ENCODE data around the gene TRAF1.

The TRAF1 gene

DNA sequence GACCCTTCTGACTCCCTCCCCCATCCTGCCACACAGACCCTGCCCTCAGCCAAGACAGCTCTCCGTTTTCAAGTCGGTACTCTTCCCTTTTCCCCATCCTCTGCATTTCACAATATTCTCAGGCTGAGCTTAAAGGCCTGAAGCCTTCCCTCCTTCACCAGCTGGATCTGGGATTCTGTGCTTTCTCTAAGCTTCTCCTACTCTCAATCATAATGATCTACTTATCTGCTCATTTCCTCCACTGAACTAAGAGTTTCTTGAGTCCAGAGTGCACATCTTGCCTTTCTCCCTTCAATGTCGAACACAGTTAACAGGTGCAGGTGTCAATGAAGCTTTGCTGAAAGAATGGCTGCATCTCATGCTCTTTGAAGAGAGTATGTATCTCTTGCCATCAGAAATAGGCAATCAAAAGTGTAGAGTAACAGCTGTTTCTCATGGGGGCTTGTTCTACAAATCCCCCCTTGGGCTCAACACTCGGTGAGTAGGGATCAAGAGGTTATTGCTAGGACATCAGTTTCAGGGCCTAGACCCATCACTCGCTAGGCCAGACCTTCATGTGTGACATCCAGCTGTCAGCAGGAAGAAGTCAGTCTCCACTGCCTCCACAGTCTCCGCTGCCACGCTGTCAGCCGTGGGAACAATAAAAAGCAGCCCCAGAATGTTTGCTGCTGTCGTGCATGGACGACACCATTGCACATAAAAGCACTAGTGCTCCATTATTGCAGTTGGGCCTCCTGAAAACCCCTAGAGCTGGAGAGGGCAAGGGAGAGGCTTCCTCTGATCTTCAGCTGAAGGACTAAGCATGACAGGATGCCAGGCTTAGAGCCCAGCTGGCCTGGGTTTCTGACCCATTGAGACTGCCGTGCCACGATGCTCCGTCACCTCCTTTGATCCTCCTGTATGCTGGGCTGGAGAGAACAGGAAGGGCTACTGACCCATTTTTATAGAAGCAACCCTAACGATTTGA lies 23.7 kb downstream of the TRAF1 start:
- no peaks in the 10 kb centered on the region for H3K9me3 ChIP-seq
- in situ Hi-C loops (cut with MboI; ENCODE audit: low sequenced_read_pairs), result no loop called here
- no peaks in the 10 kb centered on the region for H3K36me3 ChIP-seq (replicated peaks)
- H3K4me3 ChIP-seq, result no peak overlapping the region
- no peaks in the 10 kb centered on the region for H3K27me3 ChIP-seq (ENCODE audit: low read depth)
- no peaks in the 10 kb centered on the region for H3K4me1 ChIP-seq
- no peak for DNase-seq (ENCODE audit: low spot score in 2 of 2)

DNA sequence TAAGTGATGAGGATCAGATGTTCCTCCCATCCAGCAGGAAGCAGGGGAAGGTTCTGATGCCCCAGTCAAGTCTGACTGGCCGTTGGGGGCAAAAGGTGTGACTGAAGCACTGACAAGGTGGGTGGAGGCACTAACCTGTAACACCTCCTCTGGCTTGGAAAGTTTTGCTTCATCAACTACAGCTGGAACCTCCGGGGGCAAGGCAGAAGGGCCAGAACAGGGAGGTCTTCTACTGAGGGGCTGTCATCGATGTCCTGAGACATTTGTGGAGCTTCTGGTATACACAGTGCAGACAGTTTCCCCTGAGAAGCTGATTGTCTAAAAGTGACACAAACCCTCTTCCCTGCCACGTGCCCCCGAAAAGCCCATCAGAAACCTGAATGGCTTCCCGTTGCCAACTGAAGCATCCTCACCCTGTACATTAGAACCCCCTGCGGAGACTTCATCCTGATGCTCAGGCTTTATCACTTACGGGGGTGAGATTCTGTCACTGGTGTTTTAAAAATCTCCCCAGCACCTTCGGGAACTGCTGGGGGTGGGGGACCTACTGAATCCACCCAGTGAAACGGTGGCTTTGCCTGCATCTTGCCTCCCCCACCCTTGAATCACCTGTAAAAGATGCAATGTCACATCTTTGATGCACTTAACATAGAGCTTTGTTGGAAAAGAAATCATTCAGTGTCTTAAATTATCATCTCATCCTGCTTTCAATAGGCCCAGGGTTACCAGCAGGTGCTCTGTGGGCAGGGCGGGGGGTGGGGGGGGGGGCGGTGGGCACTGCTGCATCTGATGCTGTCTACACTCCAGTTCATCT lies 24.6 kb downstream of the TRAF1 start:
- Histone ChIP-seq H3K4me3 (no peak overlapping the region), H3K4me1 (no peaks in the 10 kb centered on the region), H3K9me3 (no peaks in the 10 kb centered on the region), H3K36me3 (replicated peaks) (no peaks in the 10 kb centered on the region), H3K27me3 (ENCODE audit: low read depth) (no peaks in the 10 kb centered on the region)
- in situ Hi-C loops (cut with MboI; ENCODE audit: low sequenced_read_pairs), result no loop called here
- DNase-seq (ENCODE audit: low spot score in 2 of 2), result no peak

DNA sequence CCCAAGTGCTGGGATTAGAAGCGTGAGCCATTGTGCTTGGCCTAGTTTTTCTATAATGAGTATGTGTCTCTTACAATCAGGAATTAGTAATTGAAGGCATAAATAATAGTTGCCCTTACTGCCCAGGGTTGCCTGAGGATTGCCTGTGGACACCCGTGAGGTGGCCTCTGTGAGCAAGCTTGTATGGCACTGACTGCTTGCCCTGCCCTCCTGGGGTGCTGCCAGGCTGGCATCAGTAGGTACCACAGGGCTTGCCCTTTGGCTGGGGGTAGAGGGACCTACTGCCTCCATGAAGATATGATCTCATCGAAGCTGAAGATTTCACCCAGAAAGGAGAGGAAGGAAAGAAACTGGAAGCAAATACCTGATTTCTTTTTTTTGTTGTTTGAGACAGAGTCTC lies 25.8 kb downstream of the TRAF1 start:
- Histone ChIP-seq H3K36me3 (replicated peaks) (no peaks in the 10 kb centered on the region), H3K27me3 (ENCODE audit: low read depth) (no peaks in the 10 kb centered on the region), H3K4me1 (no peaks in the 10 kb centered on the region), H3K9me3 (no peaks in the 10 kb centered on the region), H3K4me3 (no peak overlapping the region)
- in situ Hi-C loops (cut with MboI; ENCODE audit: low sequenced_read_pairs), result no loop called here
- DNase-seq (ENCODE audit: low spot score in 2 of 2), result no peak

DNA sequence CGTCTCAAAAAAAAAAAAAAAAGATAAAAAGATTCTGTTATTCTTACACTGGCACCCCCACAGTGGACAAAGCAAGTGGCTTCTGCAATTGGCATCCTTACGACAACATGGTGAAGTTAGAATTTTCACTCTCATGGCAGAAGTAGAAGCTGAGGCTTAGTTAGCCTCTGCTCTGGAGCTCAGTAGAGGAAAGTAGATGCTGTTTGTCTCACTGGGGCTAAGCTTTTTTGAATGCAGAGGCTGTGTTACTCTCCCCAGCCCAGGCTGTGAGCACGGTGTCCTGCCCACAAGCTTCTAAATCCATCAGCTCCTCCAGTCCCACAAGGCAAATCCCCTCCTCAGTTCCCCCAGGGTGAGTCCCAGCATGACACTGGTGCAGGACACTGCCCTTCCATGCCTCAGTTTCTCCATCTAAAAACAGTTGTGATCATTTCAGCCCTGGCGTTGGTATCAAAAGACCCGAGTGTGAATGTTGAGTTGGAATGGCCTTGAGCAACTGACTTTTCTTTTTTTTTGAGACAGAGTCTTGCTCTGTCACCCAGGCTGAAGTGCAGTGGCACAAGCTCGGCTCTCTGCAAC lies 27.0 kb downstream of the TRAF1 start:
- H3K9me3 ChIP-seq, result no peaks in the 10 kb centered on the region
- no peaks in the 10 kb centered on the region for H3K27me3 ChIP-seq (ENCODE audit: low read depth)
- in situ Hi-C loops (cut with MboI; ENCODE audit: low sequenced_read_pairs), result no loop called here
- H3K4me1 ChIP-seq, result no peaks in the 10 kb centered on the region
- H3K4me3 ChIP-seq, result no peak overlapping the region
- H3K36me3 ChIP-seq (replicated peaks), result no peaks in the 10 kb centered on the region
- DNase-seq (ENCODE audit: low spot score in 2 of 2), result no peak

DNA sequence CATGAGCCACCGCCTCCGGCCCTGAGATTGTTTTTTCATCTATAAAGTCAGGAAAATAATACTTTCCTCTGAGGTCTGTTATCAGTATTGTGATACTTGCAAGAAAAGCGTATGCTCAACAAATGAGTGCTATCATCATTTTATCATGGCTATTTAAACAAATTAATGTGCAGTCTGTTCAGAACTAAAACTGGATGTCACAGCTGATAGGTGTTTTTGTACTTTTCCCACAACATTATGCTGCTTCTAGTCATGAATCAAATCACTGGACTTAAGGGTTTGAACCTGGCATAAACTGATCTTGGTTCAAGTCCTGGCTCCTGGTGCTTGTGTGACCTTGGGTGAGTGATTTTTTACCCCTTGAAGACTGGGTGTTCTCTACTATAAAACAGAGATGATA lies 28.2 kb downstream of the TRAF1 start:
- Histone ChIP-seq H3K27me3 (ENCODE audit: low read depth) (no peaks in the 10 kb centered on the region), H3K9me3 (no peaks in the 10 kb centered on the region), H3K4me3 (no peak overlapping the region), H3K36me3 (replicated peaks) (no peaks in the 10 kb centered on the region), H3K4me1 (no peaks in the 10 kb centered on the region)
- in situ Hi-C loops (cut with MboI; ENCODE audit: low sequenced_read_pairs), result no loop called here
- no peak for DNase-seq (ENCODE audit: low spot score in 2 of 2)

DNA sequence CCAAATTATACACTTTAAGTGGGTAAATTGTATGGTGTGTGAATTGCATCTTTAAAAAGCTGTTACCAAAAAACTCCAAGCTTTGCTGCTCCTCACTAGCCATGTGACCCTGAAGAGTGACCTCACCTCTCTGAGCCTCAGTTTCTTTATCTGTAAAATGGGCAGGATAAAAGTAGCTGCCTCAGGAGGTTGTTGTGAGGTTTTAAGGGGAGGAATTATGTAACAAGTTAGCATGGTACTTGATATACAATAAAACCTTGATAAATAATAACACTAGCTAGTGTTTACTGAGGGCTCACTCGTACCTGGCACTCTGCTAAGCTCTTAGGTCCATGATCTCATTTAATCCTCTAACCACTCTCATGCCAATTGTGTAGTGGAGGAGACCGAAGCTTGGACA lies 30.6 kb downstream of the TRAF1 start:
- DNase-seq (ENCODE audit: low spot score in 2 of 2), result no peak
- Histone ChIP-seq H3K4me3 (no peak overlapping the region), H3K9me3 (no peaks in the 10 kb centered on the region), H3K36me3 (replicated peaks) (no peaks in the 10 kb centered on the region), H3K27me3 (ENCODE audit: low read depth) (no peaks in the 10 kb centered on the region), H3K4me1 (no peaks in the 10 kb centered on the region)
- in situ Hi-C loops (cut with MboI; ENCODE audit: low sequenced_read_pairs), result no loop called here

DNA sequence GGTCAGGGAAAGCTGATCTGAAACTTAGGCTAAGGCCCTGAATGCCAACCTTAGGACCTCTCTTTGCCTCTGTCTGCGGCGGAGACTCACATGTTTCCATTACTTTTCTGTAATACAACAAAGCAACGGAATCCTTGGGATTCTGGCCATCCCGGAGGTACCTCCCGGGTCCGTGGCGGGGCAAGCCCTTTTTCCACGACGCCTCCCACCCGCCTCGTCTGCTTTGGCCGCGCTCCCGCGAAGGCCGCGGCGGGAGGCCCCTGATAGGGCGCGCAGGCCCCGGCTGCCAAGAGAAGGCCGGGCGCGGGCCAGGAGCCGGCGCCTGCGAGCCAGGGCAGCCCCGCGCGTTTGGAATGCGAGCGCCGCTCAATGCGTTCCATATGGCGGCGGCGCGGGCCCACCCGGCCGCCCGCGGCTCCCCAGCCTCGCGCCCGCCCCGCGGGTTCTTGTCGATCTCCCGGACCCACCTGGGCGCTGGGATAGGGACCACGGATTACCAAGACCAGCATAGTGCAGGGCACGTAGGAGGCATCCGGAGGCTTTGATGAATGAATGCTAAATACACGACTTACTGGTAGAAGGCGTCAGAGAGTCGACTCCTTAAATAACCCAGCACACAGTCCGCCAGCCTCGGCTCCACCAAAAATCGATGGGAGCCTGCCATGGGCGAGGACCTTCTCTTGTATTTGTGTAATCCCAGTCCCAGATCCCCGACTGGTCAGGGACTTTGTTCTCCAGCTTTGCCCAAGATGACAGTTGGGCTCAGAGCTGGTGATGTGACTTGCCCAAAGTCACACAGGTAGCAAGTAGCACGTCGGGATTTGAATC lies 32.1 kb downstream of the TRAF1 start:
- no peak overlapping the region for H3K4me3 ChIP-seq
- in situ Hi-C loops (cut with MboI; ENCODE audit: low sequenced_read_pairs), result no loop called here
- DNase-seq (ENCODE audit: low spot score in 2 of 2), result no peak

DNA sequence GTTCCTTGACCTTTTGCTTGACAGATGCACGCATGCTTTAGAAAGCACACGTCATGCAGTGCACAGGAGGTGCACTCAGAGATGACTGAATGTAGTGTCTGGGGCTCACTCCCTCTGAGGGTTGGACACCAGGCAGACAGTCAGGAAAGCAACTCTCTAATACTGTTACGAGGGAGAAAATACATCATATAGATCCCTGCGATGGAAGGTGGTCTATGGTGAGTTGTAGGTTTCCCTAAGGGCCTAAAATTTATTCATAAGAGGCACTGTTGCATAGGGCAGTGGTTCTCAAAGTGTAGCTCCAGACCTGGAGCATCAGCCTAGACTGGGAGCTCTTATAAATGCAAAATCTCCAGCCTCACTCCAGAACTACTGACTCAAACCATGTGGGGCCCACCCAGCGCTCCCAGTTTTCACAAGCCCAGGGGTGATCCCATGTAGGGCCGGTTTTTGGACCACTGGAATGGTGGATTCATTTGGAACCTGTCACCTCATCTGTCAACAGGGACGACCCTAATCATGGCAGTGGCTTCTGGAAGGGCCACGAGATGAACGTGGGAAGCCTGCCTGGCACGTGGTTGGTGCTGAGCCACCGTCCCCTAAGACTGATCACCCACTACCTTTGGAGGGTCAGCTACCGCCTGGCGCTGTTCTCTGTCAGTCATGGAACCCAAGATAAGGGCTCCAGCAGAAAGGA lies 32.8 kb downstream of the TRAF1 start:
- in situ Hi-C loops (cut with MboI; ENCODE audit: low sequenced_read_pairs), result no loop called here
- no peak overlapping the region for H3K4me3 ChIP-seq
- no peak for DNase-seq (ENCODE audit: low spot score in 2 of 2)
- no peaks in the 10 kb centered on the region for H3K36me3 ChIP-seq (replicated peaks)
- H3K27me3 ChIP-seq (ENCODE audit: low read depth), result no peaks in the 10 kb centered on the region
- H3K4me1 ChIP-seq, result no peaks in the 10 kb centered on the region
- H3K9me3 ChIP-seq, result no peaks in the 10 kb centered on the region

More for the DNA sequence above, 32.1 kb downstream of the TRAF1 start:
- Histone ChIP-seq H3K4me1 (no peaks in the 10 kb centered on the region), H3K36me3 (replicated peaks) (no peaks in the 10 kb centered on the region), H3K27me3 (ENCODE audit: low read depth) (no peaks in the 10 kb centered on the region), H3K9me3 (no peaks in the 10 kb centered on the region)

DNA sequence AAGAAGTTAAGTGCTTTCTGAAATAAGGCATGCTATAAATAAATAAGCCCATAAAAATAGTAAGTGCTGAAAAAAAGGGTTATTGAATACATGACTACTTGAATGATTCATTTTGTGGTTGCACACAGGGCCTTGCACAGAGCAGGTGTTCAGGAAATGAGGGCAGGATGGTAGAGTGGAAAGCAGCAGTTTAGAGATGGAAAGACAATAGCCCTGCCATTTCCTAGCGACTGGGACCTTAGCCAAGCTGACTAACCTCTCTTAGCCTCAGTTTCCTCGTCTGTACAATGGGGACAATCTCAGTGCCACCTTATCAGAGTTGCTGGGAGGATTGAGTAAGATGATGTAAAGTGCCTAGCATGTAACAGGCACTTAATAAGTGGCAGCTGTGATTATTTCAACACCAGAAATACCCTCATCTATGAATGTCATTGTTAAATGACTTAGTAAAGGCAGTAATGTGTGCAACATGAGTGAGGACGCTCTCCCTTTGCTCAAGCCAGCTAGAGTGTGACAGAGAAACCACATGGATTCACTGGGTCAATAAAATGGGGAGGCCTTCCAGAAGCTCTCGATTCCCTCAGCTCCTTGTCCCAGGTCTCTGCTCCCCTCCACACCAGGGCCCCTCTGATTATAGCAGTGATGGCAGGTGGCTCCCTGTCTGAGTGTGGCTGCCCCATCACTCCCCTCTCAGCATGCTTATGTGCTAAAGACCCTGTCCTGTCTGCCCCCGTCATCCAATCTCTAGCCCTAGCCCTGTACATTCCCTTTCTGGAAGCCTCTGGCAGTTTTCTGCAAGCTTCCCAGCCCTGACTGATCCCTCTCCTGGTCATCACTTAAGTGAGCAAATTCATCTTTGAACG lies 33.6 kb downstream of the TRAF1 start:
- no peak overlapping the region for H3K4me3 ChIP-seq
- DNase-seq (ENCODE audit: low spot score in 2 of 2), result no peak
- in situ Hi-C loops (cut with MboI; ENCODE audit: low sequenced_read_pairs), result no loop called here
- H3K36me3 ChIP-seq (replicated peaks), result no peaks in the 10 kb centered on the region
- H3K27me3 ChIP-seq (ENCODE audit: low read depth), result no peaks in the 10 kb centered on the region
- no peaks in the 10 kb centered on the region for H3K4me1 ChIP-seq
- H3K9me3 ChIP-seq, result no peaks in the 10 kb centered on the region

DNA sequence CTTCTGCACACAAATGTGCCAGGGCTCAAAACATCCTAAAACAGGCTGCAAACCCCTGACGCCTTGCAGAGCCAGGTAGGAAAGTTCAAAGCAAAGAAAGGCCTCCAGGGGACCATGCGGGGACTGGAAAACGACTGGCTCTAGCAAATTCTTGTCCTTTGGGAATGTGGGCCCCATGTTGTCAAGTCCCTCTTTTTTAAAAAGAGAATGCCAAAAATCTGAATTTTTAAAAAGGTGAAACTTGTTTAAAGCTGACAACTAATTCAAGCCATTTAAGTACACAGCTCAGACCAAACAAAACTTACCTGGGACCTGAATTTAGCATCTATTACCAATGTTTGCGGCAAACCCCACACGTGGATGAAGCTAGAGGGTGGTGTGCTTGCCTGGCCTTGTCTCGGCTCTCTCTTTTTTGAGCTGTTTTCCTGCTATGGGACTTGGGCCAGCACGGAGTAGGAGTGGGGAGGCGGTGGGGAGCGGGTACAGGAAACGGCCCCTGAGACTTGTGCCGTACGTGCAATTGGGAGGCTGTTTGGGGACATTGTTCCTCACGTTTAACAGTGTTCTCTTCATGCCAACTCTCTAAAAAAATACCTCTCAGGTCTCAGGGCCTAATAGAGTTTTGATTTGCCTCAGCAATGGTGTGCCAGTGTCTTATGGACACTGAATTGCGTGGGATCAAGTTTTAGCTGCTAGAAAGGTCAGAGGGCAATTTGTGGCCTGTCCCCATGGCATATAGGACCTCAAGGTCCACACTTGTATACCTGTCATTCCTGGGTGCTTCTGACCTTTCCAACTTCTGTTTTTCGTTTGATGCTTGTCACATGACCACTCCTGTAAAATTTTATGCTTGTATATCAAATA lies 34.5 kb downstream of the TRAF1 start:
- DNase-seq (ENCODE audit: low spot score in 2 of 2), result no peak

DNA sequence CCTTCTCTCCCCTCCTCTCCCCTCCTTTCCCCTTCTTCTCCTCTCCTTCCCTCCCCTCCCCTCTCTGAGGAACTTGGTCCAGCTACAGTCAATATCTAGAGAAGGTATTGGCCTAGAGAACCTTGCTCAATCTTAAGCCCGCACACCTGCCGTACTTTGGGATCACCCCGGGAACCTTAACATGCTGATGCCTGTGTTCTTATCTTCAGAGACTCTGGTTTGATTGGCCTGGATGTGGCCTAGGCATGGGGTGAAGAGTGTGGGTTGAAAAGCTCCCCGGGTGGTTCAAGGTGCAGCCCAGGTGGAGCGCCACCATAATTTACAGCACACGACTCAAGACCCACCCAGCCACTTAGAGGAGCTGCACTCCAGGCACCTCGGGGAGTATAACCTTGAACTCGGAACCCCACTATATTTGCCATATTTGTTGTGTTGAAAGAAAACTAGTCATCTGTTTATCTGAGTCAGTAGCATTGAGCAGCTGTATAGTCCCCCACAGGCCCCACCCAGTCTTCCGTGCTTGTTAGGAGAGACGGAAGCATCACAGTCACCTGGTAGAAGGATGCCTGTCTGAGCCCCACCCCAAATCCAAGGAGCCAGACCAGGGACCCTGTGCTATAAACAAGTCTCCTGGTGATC lies 35.2 kb downstream of the TRAF1 start:
- DNase-seq (ENCODE audit: low spot score in 2 of 2), result no peak
- no peaks in the 10 kb centered on the region for H3K36me3 ChIP-seq (replicated peaks)
- in situ Hi-C loops (cut with MboI; ENCODE audit: low sequenced_read_pairs), result no loop called here
- H3K4me3 ChIP-seq, result no peak overlapping the region
- no peaks in the 10 kb centered on the region for H3K27me3 ChIP-seq (ENCODE audit: low read depth)
- no peaks in the 10 kb centered on the region for H3K9me3 ChIP-seq
- H3K4me1 ChIP-seq, result no peaks in the 10 kb centered on the region

More for the DNA sequence above, 34.5 kb downstream of the TRAF1 start:
- no peak overlapping the region for H3K4me3 ChIP-seq
- no peaks in the 10 kb centered on the region for H3K9me3 ChIP-seq
- no peaks in the 10 kb centered on the region for H3K36me3 ChIP-seq (replicated peaks)
- in situ Hi-C loops (cut with MboI; ENCODE audit: low sequenced_read_pairs), result no loop called here
- no peaks in the 10 kb centered on the region for H3K27me3 ChIP-seq (ENCODE audit: low read depth)
- no peaks in the 10 kb centered on the region for H3K4me1 ChIP-seq
